B cell (primary cell): Measurements from ENCODE around the gene KRT23. TPM values are rescaled to one million over a fixed set of nuclear protein-coding genes. Genes with fewer than 3 reads are reported as not detected.

Source experiments
- ATAC-seq: fragments of 200-7000 bp; cut with Tn5 transposase; one replicate; pipeline ENCODE4 v1.10.0; 2021; ENCODE audit warnings: low read depth, mild to moderate bottlenecking, moderate number of reproducible peaks, moderate library complexity
- CTCF ChIA-PET: fragments of 350-600 bp; sonication (Branson Sonifier 250); formaldehyde crosslinking; loops from one replicate; lab custom pipeline; 2021; ENCODE audit warnings: antibody characterized with exemption, inconsistent platforms; lab: Charles Lee
- POLR2A ChIA-PET: fragments of 350-600 bp; sonication (Branson Sonifier 250); formaldehyde crosslinking; loops from one replicate; lab custom pipeline; 2021; ENCODE audit warnings: antibody characterized with exemption; lab: Charles Lee
- DNase-seq: peaks from one replicate; pipeline ENCODE4 v3.0.0; 2013
- H2AFZ ChIP-seq: 2 replicates; pipeline ENCODE4 v1.6.1; 2012; ENCODE audit warnings: mild to moderate bottlenecking, low read depth, low read length; ENCODE audit not compliant: insufficient read depth, poor library complexity, severe bottlenecking
- H3K27ac ChIP-seq, 2 donors: 1 replicate in 1 of 2; 2 replicates in 1 of 2; pipeline ENCODE4 v1.5.1; 2012 to 2013; ENCODE audit warnings: low read length in 2 of 2, mild to moderate bottlenecking in 2 of 2, moderate library complexity in 1 of 2
- H3K27me3 ChIP-seq, 4 experiments: fragments of 200-600 bp in 1 of 4; sonication (generic) in 1 of 4; replicated peaks in 1 of 4; 1 replicate in 2 of 4; 2 replicates in 2 of 4; pipeline versions ENCODE4 v1.6.1 to v1.7.0; 2013 to 2016; ENCODE audit warnings: low read length in 3 of 4, mild to moderate bottlenecking in 2 of 4, mixed read lengths in 1 of 4, moderate library complexity in 1 of 4; ENCODE audit not compliant: insufficient read depth in 4 of 4, control insufficient read depth in 3 of 4; ENCODE audit errors: control extremely low read depth in 1 of 4
- H3K36me3 ChIP-seq, 2 experiments: replicated peaks in 1 of 2; 1 replicate in 1 of 2; 2 replicates in 1 of 2; pipeline versions ENCODE4 v1.6.1 to v1.7.1; 2013; ENCODE audit warnings: low read length in 1 of 2; ENCODE audit not compliant: insufficient read depth in 2 of 2, control insufficient read depth in 1 of 2; ENCODE audit errors: control extremely low read depth in 1 of 2, extremely low read depth in 1 of 2
- H3K4me1 ChIP-seq, 2 donors: fragments of 200-600 bp in 1 of 2; sonication (generic) in 1 of 2; 1 replicate in 1 of 2; 2 replicates in 1 of 2; pipeline versions ENCODE4 v1.5.1 to v1.6.1; 2013 to 2017; ENCODE audit warnings: low read length in 2 of 2; ENCODE audit not compliant: control insufficient read depth in 2 of 2, insufficient read depth in 2 of 2
- H3K4me2 ChIP-seq: replicated peaks from 2 replicates; pipeline ENCODE3; 2012; ENCODE audit warnings: mild to moderate bottlenecking, low read depth, low read length; ENCODE audit not compliant: poor library complexity, severe bottlenecking
- H3K4me3 ChIP-seq, 5 experiments: fragments of 200-600 bp in 1 of 5; sonication (generic) in 1 of 5; 1 replicate in 3 of 5; 2 replicates in 2 of 5; pipeline versions ENCODE4 v1.5.1 to v1.7.0; 2011 to 2016; ENCODE audit warnings: low read length in 4 of 5, mild to moderate bottlenecking in 4 of 5, low read depth in 2 of 5, control low read depth in 1 of 5, moderate library complexity in 1 of 5; ENCODE audit not compliant: insufficient read depth in 1 of 5; ENCODE audit errors: control extremely low read depth in 1 of 5, extremely low read depth in 1 of 5
- H3K79me2 ChIP-seq: fragments of 200-600 bp; sonication (generic); one replicate; pipeline ENCODE4 v1.6.0; 2016; ENCODE audit warnings: low read length; ENCODE audit not compliant: control insufficient read depth, insufficient read depth
- H3K9ac ChIP-seq: fragments of 200-600 bp; sonication (generic); 2 replicates; pipeline ENCODE4 v1.6.1; 2017; ENCODE audit warnings: mild to moderate bottlenecking, low read length, moderate library complexity
- H3K9me3 ChIP-seq, 3 donors: one replicate each; pipeline versions ENCODE4 v1.6.1 to v1.7.1; 2013; ENCODE audit warnings: low read length in 2 of 3; ENCODE audit not compliant: control insufficient read depth in 2 of 3, insufficient read depth in 1 of 3; ENCODE audit errors: control extremely low read depth in 1 of 3
- H4K20me1 ChIP-seq: 2 replicates; pipeline ENCODE4 v1.6.0; 2012; ENCODE audit warnings: mild to moderate bottlenecking, low read length; ENCODE audit not compliant: insufficient read depth, control insufficient read depth, poor library complexity, severe bottlenecking
- H3K27ac Mint-ChIP-seq: one replicate; pipeline ENCODE4 v1.8.0; 2021; ENCODE audit warnings: mixed read lengths
- H3K27me3 Mint-ChIP-seq: one replicate; pipeline ENCODE4 v1.8.0; 2021; ENCODE audit warnings: mixed read lengths
- H3K4me1 Mint-ChIP-seq: one replicate; pipeline ENCODE4 v1.8.0; 2021; ENCODE audit warnings: mixed read lengths
- H3K4me3 Mint-ChIP-seq: one replicate; pipeline ENCODE4 v1.8.0; 2021; ENCODE audit warnings: mixed read lengths
- H3K9me3 Mint-ChIP-seq: one replicate; pipeline ENCODE4 v1.8.0; 2022; ENCODE audit warnings: mixed read lengths; ENCODE audit not compliant: insufficient read depth
- CTCF ChIP-seq: fragments of 200-600 bp; IDR thresholded peaks from one replicate; pipeline ENCODE4 v1.8.0; 2022; ENCODE audit warnings: antibody characterized with exemption, mild to moderate bottlenecking
- EZH2 ChIP-seq: IDR thresholded peaks from 2 replicates; pipeline ENCODE4 v1.6.1; 2012; ENCODE audit warnings: borderline replicate concordance, low read depth, mild to moderate bottlenecking, moderate library complexity, low read length; ENCODE audit not compliant: insufficient read depth, poor library complexity, severe bottlenecking
- WGBS: methylation state at CpG from one replicate; pipeline ENCODE4 v1.1.5; 2013; ENCODE audit warnings: missing lambda C conversion rate; ENCODE audit not compliant: insufficient coverage; 5-methylcytosine and 5-hydroxymethylcytosine counted together
- intact Hi-C: fragments of 100-400 bp; cut with micrococcal nuclease; formaldehyde crosslinking; loops from one replicate; pipeline ENCODE4 v1.10.0; 2022
- polyA plus RNA-seq: library from polyadenylated mRNA; depleted of rRNA; stranded (reverse); fragments of >200 nt; gene quantifications from 2 replicates; pipeline ENCODE4 v1.2.3, GENCODE V29; 2012
- total RNA-seq, 2 donors: library from RNA; stranded (reverse); fragments of 120-200 nt in 1 of 2; gene quantifications; 1 replicate in 1 of 2; 2 replicates in 1 of 2; pipeline versions ENCODE4 v1.2.3 to v1.2.4, GENCODE V29; 2013 to 2022

The KRT23 gene
- total and polyA plus RNA-seq, 2 donors (not counting 1 experiment from before 2014, with no cell fraction given), result 0.06 TPM; not detected in 1

GRCh38 chr17:40949418-40949817, 12.0 kb upstream of the KRT23 start:
- Mint-ChIP-seq H3K4me3 (no peak overlapping the region), H3K9me3 (no peaks in the 10 kb centered on the region), H3K27me3 (peaks cover 64% of the 10 kb centered on the region), H3K27ac (no peak overlapping the region), H3K4me1 (no peaks in the 10 kb centered on the region)
- peaks cover 0 to 28% (median 17%) of the 10 kb centered on the region in 4 experiments for H3K27me3 ChIP-seq
- DNase-seq (no peak), ATAC-seq (no peak)
- H3K79me2 ChIP-seq, result no peaks in the 10 kb centered on the region
- H2AFZ ChIP-seq, result no peak overlapping the region
- no peaks in the 10 kb centered on the region for H3K36me3 ChIP-seq
- H3K4me3 ChIP-seq, result no peak overlapping the region
- CTCF ChIA-PET, result no interaction called here
- H3K4me2 ChIP-seq, result no peak overlapping the region
- H3K27ac ChIP-seq, result no peak overlapping the region
- no peaks in the 10 kb centered on the region for H3K9me3 ChIP-seq
- intact Hi-C loops, result no loop called here
- no peaks in the 10 kb centered on the region for H4K20me1 ChIP-seq
- no peaks in the 10 kb centered on the region for H3K4me1 ChIP-seq
- WGBS, result 66% methylated on average over 10 of the region's 10 CpGs
- H3K9ac ChIP-seq, result no peak overlapping the region
- POLR2A ChIA-PET, result no interaction called here
- TF ChIP-seq EZH2 (no peak), CTCF (no peak)

- Histone ChIP-seq H3K9ac (no peak overlapping the region), H3K27ac (no peak overlapping the region), H2AFZ (no peak overlapping the region), H4K20me1 (no peaks in the 10 kb centered on the region), H3K4me1 (no peaks in the 10 kb centered on the region), H3K36me3 (no peaks in the 10 kb centered on the region), H3K4me3 (no peak overlapping the region), H3K4me2 (no peak overlapping the region), H3K9me3 (no peaks in the 10 kb centered on the region), H3K27me3 (peaks cover 0 to 28% (median 15%) of the 10 kb centered on the region in 4 experiments), H3K79me2 (no peaks in the 10 kb centered on the region)
- TF ChIP-seq EZH2 (no peak), CTCF (no peak)
- intact Hi-C loops, result no loop called here
- ATAC-seq (no peak), DNase-seq (no peak)
- CTCF ChIA-PET, result interaction anchor here (1.2 kb wide), 1 partner anchor 374 kb away, joined by 3 read pairs; no protein-coding TSS in a partner anchor
- no peak overlapping the region for H3K4me3 Mint-ChIP-seq
- POLR2A ChIA-PET, result no interaction called here
- H3K27ac Mint-ChIP-seq, result no peak overlapping the region
- WGBS, result 50% methylated on average over 1 of the region's 2 CpGs
- peaks cover 4% of the 10 kb centered on the region for H3K9me3 Mint-ChIP-seq
- H3K27me3 Mint-ChIP-seq, result peaks cover 63% of the 10 kb centered on the region
- no peaks in the 10 kb centered on the region for H3K4me1 Mint-ChIP-seq
These were observed 10.5 kb upstream of the KRT23 start for GRCh38 chr17:40947929-40948328.
